Mononuclear cell (primary cell): ENCODE data around the gene CCR7. TPM values are rescaled to one million over a fixed set of nuclear protein-coding genes. Genes with fewer than 3 reads are reported as not detected.
"Not testable (repeated sequence)": the region's sequence is repeated elsewhere in the genome, so short reads cannot be mapped to it uniquely, and the experiment has no call there.

Source experiments
- H3K27me3 ChIP-seq: 2 replicates; pipeline ENCODE4 v1.6.0; 2011; ENCODE audit warnings: low read length, control low read depth; ENCODE audit not compliant: insufficient read depth
- H3K4me1 ChIP-seq: 2 replicates; pipeline ENCODE4 v1.5.1; 2011; ENCODE audit warnings: mild to moderate bottlenecking, low read length, control low read depth; ENCODE audit not compliant: insufficient read depth
- H3K4me3 ChIP-seq: 2 replicates; pipeline ENCODE4 v1.5.1; 2011; ENCODE audit warnings: mild to moderate bottlenecking, low read length, moderate library complexity
- H3K9me3 ChIP-seq: 2 replicates; pipeline ENCODE4 v1.5.1; 2011; ENCODE audit warnings: low read depth, mild to moderate bottlenecking, control low read depth, low read length
- total RNA-seq: library from RNA; depleted of rRNA; stranded (reverse); fragments of >200 nt; gene quantifications from one replicate; pipeline ENCODE4 v1.2.3, GENCODE V29; 2012

The CCR7 gene
- total RNA-seq, 1 donor = 131 TPM

GRCh38 chr17:40551091-40551878 lies 14.0 kb downstream of the CCR7 start:
- Histone ChIP-seq H3K4me1 (peaks cover 81% of the 10 kb centered on the region), H3K27me3 (no peaks in the 10 kb centered on the region), H3K4me3 (no peak overlapping the region), H3K9me3 (no peaks in the 10 kb centered on the region)

GRCh38 chr17:40550608-40551007 lies 14.7 kb downstream of the CCR7 start:
- Histone ChIP-seq H3K9me3 (no peaks in the 10 kb centered on the region), H3K4me1 (peaks cover 75% of the 10 kb centered on the region), H3K4me3 (no peak overlapping the region), H3K27me3 (no peaks in the 10 kb centered on the region)

- Histone ChIP-seq H3K4me1 (peaks cover 61% of the 10 kb centered on the region), H3K4me3 (no peak overlapping the region), H3K27me3 (no peaks in the 10 kb centered on the region), H3K9me3 (no peaks in the 10 kb centered on the region)
Measured at GRCh38 chr17:40548982-40549685, 16.1 kb downstream of the CCR7 start.

GRCh38 chr17:40548491-40548981 lies 16.7 kb downstream of the CCR7 start:
- no peak overlapping the region for H3K4me3 ChIP-seq
- no peaks in the 10 kb centered on the region for H3K9me3 ChIP-seq
- H3K4me1 ChIP-seq = peaks cover 57% of the 10 kb centered on the region
- H3K27me3 ChIP-seq = no peaks in the 10 kb centered on the region

- Histone ChIP-seq H3K9me3 (no peaks in the 10 kb centered on the region), H3K4me3 (no peak overlapping the region), H3K27me3 (no peaks in the 10 kb centered on the region), H3K4me1 (peaks cover 54% of the 10 kb centered on the region)
Measured at GRCh38 chr17:40547785-40548478, 17.3 kb downstream of the CCR7 start.

- H3K27me3 ChIP-seq = no peaks in the 10 kb centered on the region
- no peaks in the 10 kb centered on the region for H3K9me3 ChIP-seq
- H3K4me1 ChIP-seq = peaks cover 56% of the 10 kb centered on the region
- H3K4me3 ChIP-seq = no peak overlapping the region
Measured at GRCh38 chr17:40547079-40547784, 18.0 kb downstream of the CCR7 start.

GRCh38 chr17:40546497-40546896 lies 18.8 kb downstream of the CCR7 start:
- H3K27me3 ChIP-seq, H3K9me3 ChIP-seq, H3K4me3 ChIP-seq: not testable (repeated sequence)
- H3K4me1 ChIP-seq = peaks cover 56% of the 10 kb centered on the region

- Histone ChIP-seq H3K27me3 (no peaks in the 10 kb centered on the region), H3K4me3 (no peak overlapping the region), H3K4me1 (peaks cover 59% of the 10 kb centered on the region), H3K9me3 (no peaks in the 10 kb centered on the region)
Measured at GRCh38 chr17:40545660-40546059, 19.6 kb downstream of the CCR7 start.

- Histone ChIP-seq H3K27me3 (no peaks in the 10 kb centered on the region), H3K4me3 (no peak overlapping the region), H3K9me3 (no peaks in the 10 kb centered on the region), H3K4me1 (peaks cover 64% of the 10 kb centered on the region)
Measured at GRCh38 chr17:40542558-40543411, 22.5 kb downstream of the CCR7 start.

- Histone ChIP-seq H3K4me1 (peaks cover 60% of the 10 kb centered on the region), H3K4me3 (no peak overlapping the region)
Measured at GRCh38 chr17:40541873-40542557, 23.3 kb downstream of the CCR7 start.

GRCh38 chr17:40541060-40541872 lies 24.0 kb downstream of the CCR7 start:
- peaks cover 65% of the 10 kb centered on the region for H3K4me1 ChIP-seq

More at GRCh38 chr17:40541873-40542557, 23.3 kb downstream of the CCR7 start:
- Histone ChIP-seq H3K9me3 (no peaks in the 10 kb centered on the region), H3K27me3 (no peaks in the 10 kb centered on the region)

GRCh38 chr17:40540448-40540847 lies 24.8 kb downstream of the CCR7 start:
- H3K4me1 ChIP-seq = peaks cover 69% of the 10 kb centered on the region
- no peak overlapping the region for H3K4me3 ChIP-seq
- no peaks in the 10 kb centered on the region for H3K27me3 ChIP-seq
- H3K9me3 ChIP-seq = no peaks in the 10 kb centered on the region

More at GRCh38 chr17:40541060-40541872, 24.0 kb downstream of the CCR7 start:
- Histone ChIP-seq H3K9me3 (no peaks in the 10 kb centered on the region), H3K27me3 (no peaks in the 10 kb centered on the region), H3K4me3 (no peak overlapping the region)
